Suprapubic skin (tissue), 4 donors: ENCODE data around the gene SPATA19.

Source experiments
- POLR2A ChIP-seq, 2 donors: fragments of 450-650 bp; IDR thresholded peaks; one replicate each; pipeline ENCODE4 v1.6.1; 2017; ENCODE audit warnings: antibody characterized with exemption in 2 of 2, mild to moderate bottlenecking in 2 of 2, moderate library complexity in 2 of 2
- POLR2AphosphoS5 ChIP-seq, 3 donors: sonication (generic); formaldehyde crosslinking; IDR thresholded peaks; one replicate each; pipeline ENCODE4 v1.6.1; 2017; ENCODE audit warnings: antibody characterized with exemption in 3 of 3
- TF ChIP-seq, protein P1 (sequence below), 2 donors: fragments of 200-600 bp in 1 of 2; fragments of 450-650 bp in 1 of 2; sonication (generic) in 1 of 2; IDR thresholded peaks; one replicate each; pipeline ENCODE4 v1.5.1; 2016 to 2019; ENCODE audit warnings: antibody characterized with exemption in 2 of 2, mild to moderate bottlenecking in 1 of 2, moderate library complexity in 1 of 2

DNA sequence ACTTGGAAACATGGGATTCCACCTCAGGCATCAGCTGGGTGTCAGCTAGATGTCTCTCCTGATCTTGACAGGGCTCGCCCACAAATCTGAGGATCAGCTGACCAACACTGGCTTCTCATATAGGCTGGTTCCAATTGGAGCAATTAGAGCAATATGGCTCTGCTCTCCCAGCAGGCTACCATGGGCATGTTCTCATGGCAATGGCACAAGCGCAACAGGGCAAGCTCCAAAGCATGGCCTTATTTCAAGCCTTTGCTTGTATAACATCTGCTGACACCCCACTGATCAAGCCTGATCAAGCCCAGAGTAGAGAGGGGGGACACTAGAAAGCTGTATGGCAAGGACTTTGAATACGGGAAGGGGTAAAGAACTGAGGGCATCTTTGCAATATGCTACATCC lies 40.7 kb upstream of the SPATA19 start:
- TF ChIP-seq, protein P1, sequence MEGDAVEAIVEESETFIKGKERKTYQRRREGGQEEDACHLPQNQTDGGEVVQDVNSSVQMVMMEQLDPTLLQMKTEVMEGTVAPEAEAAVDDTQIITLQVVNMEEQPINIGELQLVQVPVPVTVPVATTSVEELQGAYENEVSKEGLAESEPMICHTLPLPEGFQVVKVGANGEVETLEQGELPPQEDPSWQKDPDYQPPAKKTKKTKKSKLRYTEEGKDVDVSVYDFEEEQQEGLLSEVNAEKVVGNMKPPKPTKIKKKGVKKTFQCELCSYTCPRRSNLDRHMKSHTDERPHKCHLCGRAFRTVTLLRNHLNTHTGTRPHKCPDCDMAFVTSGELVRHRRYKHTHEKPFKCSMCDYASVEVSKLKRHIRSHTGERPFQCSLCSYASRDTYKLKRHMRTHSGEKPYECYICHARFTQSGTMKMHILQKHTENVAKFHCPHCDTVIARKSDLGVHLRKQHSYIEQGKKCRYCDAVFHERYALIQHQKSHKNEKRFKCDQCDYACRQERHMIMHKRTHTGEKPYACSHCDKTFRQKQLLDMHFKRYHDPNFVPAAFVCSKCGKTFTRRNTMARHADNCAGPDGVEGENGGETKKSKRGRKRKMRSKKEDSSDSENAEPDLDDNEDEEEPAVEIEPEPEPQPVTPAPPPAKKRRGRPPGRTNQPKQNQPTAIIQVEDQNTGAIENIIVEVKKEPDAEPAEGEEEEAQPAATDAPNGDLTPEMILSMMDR (IDR thresholded peaks at IDR 0.05): no peak
- TF ChIP-seq POLR2AphosphoS5 (IDR thresholded peaks at IDR 0.05): no peak
- TF ChIP-seq POLR2A (IDR thresholded peaks at IDR 0.05): no peak
